Gastroesophageal sphincter (tissue), 3 donors: Measurements from ENCODE around the gene ST6GALNAC3.

Experiments
- CTCF ChIP-seq, 4 experiments: fragments of 200-600 bp in 2 of 4; fragments of 450-650 bp in 2 of 4; sonication (generic) in 1 of 4; IDR thresholded peaks; one replicate each; pipeline ENCODE4 v1.5.1; 2017 to 2019; ENCODE audit warnings: antibody characterized with exemption in 4 of 4, mild to moderate bottlenecking in 2 of 4, moderate library complexity in 2 of 4
- EP300 ChIP-seq: sonication (generic); formaldehyde crosslinking; IDR thresholded peaks from one replicate; pipeline ENCODE4 v1.6.1; 2017; ENCODE audit warnings: antibody characterized with exemption, mild to moderate bottlenecking
- POLR2A ChIP-seq, 2 donors: fragments of 450-650 bp; IDR thresholded peaks; one replicate each; pipeline ENCODE4 v1.6.1; 2017; ENCODE audit warnings: antibody characterized with exemption in 2 of 2, mild to moderate bottlenecking in 2 of 2, moderate library complexity in 1 of 2
- POLR2AphosphoS5 ChIP-seq: sonication (generic); formaldehyde crosslinking; IDR thresholded peaks from one replicate; pipeline ENCODE4 v1.6.1; 2017; ENCODE audit warnings: antibody characterized with exemption

- TF ChIP-seq EP300 (no peak), CTCF (IDR thresholded peaks at IDR 0.05) (no peak), POLR2A (IDR thresholded peaks at IDR 0.05) (no peak), POLR2AphosphoS5 (no peak)
Observed at GRCh38 chr1:76428028-76428427, 353.5 kb downstream of the ST6GALNAC3 start.
